DOHH2 (cell line): ENCODE results near the gene PSMB5.

Source experiments
- H3F3A ChIP-seq: fragments of 200-600 bp; sonication (generic), shearing (Covaris generic); 2 replicates; pipeline ENCODE4 v1.6.0; 2016; ENCODE audit warnings: antibody characterized with exemption, mild to moderate bottlenecking; ENCODE audit not compliant: control insufficient read depth, insufficient read depth
- H3K27ac ChIP-seq: fragments of 200-600 bp; sonication (generic); 2 replicates; pipeline ENCODE4 v1.5.1; 2014; ENCODE audit warnings: low read depth, mild to moderate bottlenecking, low read length, moderate library complexity
- H3K27me3 ChIP-seq: fragments of 200-600 bp; sonication (generic); 2 replicates; pipeline ENCODE4 v1.6.1; 2014; ENCODE audit warnings: mild to moderate bottlenecking, low read length, mixed read lengths; ENCODE audit not compliant: control insufficient read depth
- H3K36me3 ChIP-seq: fragments of 200-600 bp; sonication (generic); 2 replicates; pipeline ENCODE4 v1.6.1; 2014; ENCODE audit warnings: mild to moderate bottlenecking, low read length, moderate library complexity, mixed read lengths; ENCODE audit not compliant: control insufficient read depth
- H3K4me1 ChIP-seq: fragments of 200-600 bp; sonication (generic); 2 replicates; pipeline ENCODE4 v1.6.1; 2014; ENCODE audit warnings: mild to moderate bottlenecking, low read length, mixed read lengths; ENCODE audit not compliant: control insufficient read depth
- H3K4me2 ChIP-seq: fragments of 200-600 bp; sonication (generic); 2 replicates; pipeline ENCODE4 v1.6.0; 2014; ENCODE audit warnings: mild to moderate bottlenecking, low read length, moderate library complexity
- H3K4me3 ChIP-seq: fragments of 200-600 bp; sonication (generic); 2 replicates; pipeline ENCODE4 v1.5.1; 2014; ENCODE audit warnings: mild to moderate bottlenecking, low read length, mixed read lengths
- H3K79me2 ChIP-seq: fragments of 200-600 bp; sonication (generic); 2 replicates; pipeline ENCODE4 v1.6.1; 2014; ENCODE audit warnings: mild to moderate bottlenecking, low read length, mixed read lengths; ENCODE audit not compliant: control insufficient read depth
- H3K9me2 ChIP-seq: fragments of 200-600 bp; sonication (generic); replicated peaks from 2 replicates; pipeline ENCODE4 v1.6.1; 2014; ENCODE audit warnings: mild to moderate bottlenecking, low read length, mixed read lengths; ENCODE audit not compliant: control insufficient read depth
- H3K9me3 ChIP-seq: fragments of 200-600 bp; sonication (generic); 2 replicates; pipeline ENCODE4 v1.6.1; 2014; ENCODE audit warnings: antibody characterized with exemption, low read length, mixed read lengths; ENCODE audit not compliant: control insufficient read depth, insufficient read depth
- H4K20me1 ChIP-seq: fragments of 200-600 bp; sonication (generic); 2 replicates; pipeline ENCODE4 v1.6.0; 2014; ENCODE audit warnings: low read depth, mild to moderate bottlenecking, antibody characterized with exemption, low read length, moderate library complexity; ENCODE audit not compliant: control insufficient read depth, insufficient read depth
- CTCF ChIP-seq: fragments of 200-600 bp; sonication (generic); IDR thresholded peaks from one replicate; pipeline ENCODE4 v1.5.1; 2014; ENCODE audit warnings: antibody characterized with exemption, mild to moderate bottlenecking, low read depth, low read length; ENCODE audit not compliant: poor library complexity, severe bottlenecking
- EZH2phosphoT487 ChIP-seq: fragments of 200-600 bp; sonication (generic); IDR thresholded peaks from 2 replicates; pipeline ENCODE4 v1.6.1; 2017; ENCODE audit warnings: borderline replicate concordance, mild to moderate bottlenecking, antibody characterized with exemption, low read length, moderate library complexity, mixed read lengths

PSMB5 gene

GRCh38 chr14:22979748-22980392, 54.8 kb downstream of the PSMB5 start:
- H3K4me1 ChIP-seq, result peaks cover 72% of the 10 kb centered on the region
- 0 out of 2 replicates have a peak, but pooled peaks cover 9% of the 10 kb centered on the region for H3F3A ChIP-seq
- H3K9me2 ChIP-seq, result no peaks in the 10 kb centered on the region
- TF ChIP-seq CTCF, result no peak
- TF ChIP-seq EZH2phosphoT487, result no peak
- H3K27ac ChIP-seq, result no peak overlapping the region
- no peaks in the 10 kb centered on the region for H3K9me3 ChIP-seq
- H4K20me1 ChIP-seq, result no peaks in the 10 kb centered on the region
- H3K36me3 ChIP-seq, result peaks cover 8% of the 10 kb centered on the region; the same call in 1 of the 2 replicates
- peaks cover 3% of the 10 kb centered on the region; the same call in 1 of the 2 replicates for H3K27me3 ChIP-seq
- peak overlapping the region; percentile 14 for H3K4me2 ChIP-seq
- H3K79me2 ChIP-seq, result no peaks in the 10 kb centered on the region
- H3K4me3 ChIP-seq, result peak overlapping the region; percentile 17; the same call in 1 of the 2 replicates

GRCh38 chr14:22978981-22979671, 55.6 kb downstream of the PSMB5 start:
- Histone ChIP-seq H3K4me3 (no peak overlapping the region), H3K27me3 (peaks cover 3% of the 10 kb centered on the region; the same call in 1 of the 2 replicates), H3K79me2 (no peaks in the 10 kb centered on the region), H3K27ac (no peak overlapping the region), H3K9me3 (no peaks in the 10 kb centered on the region), H3F3A (0 out of 2 replicates have a peak, but pooled peaks cover 9% of the 10 kb centered on the region), H3K9me2 (no peaks in the 10 kb centered on the region), H4K20me1 (no peaks in the 10 kb centered on the region), H3K4me1 (peaks cover 69% of the 10 kb centered on the region), H3K4me2 (peak overlapping the region; percentile 10; the same call in 1 of the 2 replicates), H3K36me3 (0 out of 2 replicates have a peak, but pooled peaks cover 4% of the 10 kb centered on the region)
- TF ChIP-seq EZH2phosphoT487 (no peak), CTCF (no peak)

- TF ChIP-seq CTCF, result no peak
- Histone ChIP-seq H3K27ac (no peak overlapping the region), H3K27me3 (peaks cover 3% of the 10 kb centered on the region; the same call in 1 of the 2 replicates), H4K20me1 (no peaks in the 10 kb centered on the region), H3F3A (0 out of 2 replicates have a peak, but pooled peaks cover 9% of the 10 kb centered on the region), H3K4me3 (no peak overlapping the region), H3K9me2 (no peaks in the 10 kb centered on the region), H3K4me2 (peak overlapping the region; percentile 10; the same call in 1 of the 2 replicates), H3K9me3 (no peaks in the 10 kb centered on the region), H3K4me1 (peaks cover 66% of the 10 kb centered on the region), H3K79me2 (no peaks in the 10 kb centered on the region), H3K36me3 (0 out of 2 replicates have a peak, but pooled peaks cover 3% of the 10 kb centered on the region)
These were observed 56.2 kb downstream of the PSMB5 start for GRCh38 chr14:22978487-22978837.
